UCSD-AML1 (cell line): ENCODE results near the gene SOS2.

ENCODE experiments used
- DNase-seq: peaks from one replicate; lab custom pipeline; 2025; ENCODE audit not compliant: unreplicated experiment; lab: John Stamatoyannopoulos, UW

SOS2 gene

GRCh38 chr14:50231475-50232275, at the start of gene SOS2:
SOS2 (minus strand) TSS chr14:50231578; CDS start chr14:50231283, 295 bp downstream.
- peak; percentile 92 for DNase-seq

GRCh38 chr14:50272498-50272897, 41.1 kb upstream of the SOS2 start:
- no peak for DNase-seq

GRCh38 chr14:50270932-50271331, 39.6 kb upstream of the SOS2 start:
- no peak for DNase-seq

GRCh38 chr14:50265029-50265428, 33.7 kb upstream of the SOS2 start:
- no peak for DNase-seq

GRCh38 chr14:50263321-50263720, 31.9 kb upstream of the SOS2 start:
- DNase-seq, result no peak

GRCh38 chr14:50262865-50263264, 31.5 kb upstream of the SOS2 start:
- no peak for DNase-seq

- DNase-seq, result no peak
Measured at GRCh38 chr14:50260511-50260910, 29.1 kb upstream of the SOS2 start.

- no peak for DNase-seq
Measured at GRCh38 chr14:50260072-50260471, 28.7 kb upstream of the SOS2 start.

- DNase-seq, result no peak
Measured at GRCh38 chr14:50257732-50258131, 26.4 kb upstream of the SOS2 start.

GRCh38 chr14:50254248-50254647, 22.9 kb upstream of the SOS2 start:
- DNase-seq, result no peak

GRCh38 chr14:50249136-50249775, 17.9 kb upstream of the SOS2 start:
- DNase-seq, result no peak

GRCh38 chr14:50247245-50247644, 15.9 kb upstream of the SOS2 start:
- no peak for DNase-seq

GRCh38 chr14:50242566-50243310, 11.4 kb upstream of the SOS2 start:
- DNase-seq, result no peak

GRCh38 chr14:50242096-50242495, 10.7 kb upstream of the SOS2 start:
- DNase-seq, result no peak

GRCh38 chr14:50237427-50237826, 6.0 kb upstream of the SOS2 start:
- DNase-seq, result peak; percentile 26

- no peak for DNase-seq
Measured at GRCh38 chr14:50233951-50234250, 2.5 kb upstream of the SOS2 start.

- no peak for DNase-seq
Measured at GRCh38 chr14:50233166-50233950, 2.0 kb upstream of the SOS2 start.

GRCh38 chr14:50232276-50232642, 881 bp upstream of the SOS2 start:
- no peak for DNase-seq

GRCh38 chr14:50230701-50231474, 490 bp downstream of the SOS2 start:
- peak; percentile 57 for DNase-seq

GRCh38 chr14:50230401-50230700, 1.0 kb downstream of the SOS2 start:
- no peak for DNase-seq

GRCh38 chr14:50229681-50230080, 1.7 kb downstream of the SOS2 start:
- DNase-seq, result no peak
